ENCODE data around the gene FAM149A. TPM values are rescaled to one million over a fixed set of nuclear protein-coding genes. Genes with fewer than 3 reads are reported as not detected.

Gene FAM149A
- 5.8 TPM for polyA plus RNA-seq (ENCODE audit: insufficient read length)

- DNase-seq (ENCODE audit: low read depth) = no peak
These were observed at the start of gene FAM149A for GRCh38 chr4:186104114-186104889. TSS of gene FAM149A (plus strand) at chr4:186104704.

GRCh38 chr4:186058253-186058979, 46.1 kb upstream of the FAM149A start:
- DNase-seq (ENCODE audit: low read depth) = no peak

- no peak for DNase-seq (ENCODE audit: low read depth)
These were observed 45.6 kb upstream of the FAM149A start for GRCh38 chr4:186058980-186059316.

- no peak for DNase-seq (ENCODE audit: low read depth)
These were observed 42.6 kb upstream of the FAM149A start for GRCh38 chr4:186061921-186062320.

GRCh38 chr4:186067757-186068385, 36.6 kb upstream of the FAM149A start:
- no peak for DNase-seq (ENCODE audit: low read depth)

GRCh38 chr4:186068581-186069348, 35.7 kb upstream of the FAM149A start, which contains the start of gene TLR3:
TSS of gene TLR3 (plus strand) at chr4:186069156. CDS start at chr4:186076620, 7,464 bp downstream.
- no peak for DNase-seq (ENCODE audit: low read depth)

- DNase-seq (ENCODE audit: low read depth) = no peak
These were observed 34.8 kb upstream of the FAM149A start for GRCh38 chr4:186069729-186070128.

GRCh38 chr4:186072516-186072915, 32.0 kb upstream of the FAM149A start:
- DNase-seq (ENCODE audit: low read depth) = no peak

GRCh38 chr4:186074189-186074588, 30.3 kb upstream of the FAM149A start:
- no peak for DNase-seq (ENCODE audit: low read depth)

GRCh38 chr4:186078981-186079638, 25.4 kb upstream of the FAM149A start:
- no peak for DNase-seq (ENCODE audit: low read depth)

GRCh38 chr4:186079694-186080093, 24.8 kb upstream of the FAM149A start:
- DNase-seq (ENCODE audit: low read depth) = no peak

GRCh38 chr4:186081202-186081807, 23.2 kb upstream of the FAM149A start:
- DNase-seq (ENCODE audit: low read depth) = no peak

- no peak for DNase-seq (ENCODE audit: low read depth)
These were observed 22.3 kb upstream of the FAM149A start for GRCh38 chr4:186082221-186082620.

GRCh38 chr4:186088523-186088922, 16.0 kb upstream of the FAM149A start:
- DNase-seq (ENCODE audit: low read depth) = no peak

- DNase-seq (ENCODE audit: low read depth) = no peak
These were observed 12.2 kb upstream of the FAM149A start for GRCh38 chr4:186092296-186092695.

- no peak for DNase-seq (ENCODE audit: low read depth)
These were observed 9.1 kb upstream of the FAM149A start for GRCh38 chr4:186095406-186095805.

GRCh38 chr4:186096681-186097165, 7.8 kb upstream of the FAM149A start:
- DNase-seq (ENCODE audit: low read depth) = no peak

GRCh38 chr4:186097386-186097785, 7.1 kb upstream of the FAM149A start:
- no peak for DNase-seq (ENCODE audit: low read depth)

GRCh38 chr4:186102931-186103330, 1.6 kb upstream of the FAM149A start:
- no peak for DNase-seq (ENCODE audit: low read depth)

GRCh38 chr4:186104890-186105646, 564 bp downstream of the FAM149A start:
- no peak for DNase-seq (ENCODE audit: low read depth)
